Hepatocyte (in vitro differentiated cells): Measurements from ENCODE around the gene KDM4C. TPM values are rescaled to one million over a fixed set of nuclear protein-coding genes. Genes with fewer than 3 reads are reported as not detected.

Source experiments
- DNase-seq: peaks from one replicate; pipeline ENCODE4 v3.0.0-alpha.2; 2016; ENCODE audit warnings: low spot score
- H2AFZ ChIP-seq: fragments of 200-600 bp; sonication (generic); 2 replicates; pipeline ENCODE4 v1.6.0; 2016; ENCODE audit warnings: antibody characterized with exemption, mild to moderate bottlenecking
- H3K27ac ChIP-seq: fragments of 200-600 bp; sonication (generic); 2 replicates; pipeline ENCODE4 v1.5.1; 2016; ENCODE audit warnings: mild to moderate bottlenecking
- H3K27me3 ChIP-seq: fragments of 200-600 bp; sonication (generic); 2 replicates; pipeline ENCODE4 v1.6.1; 2016
- H3K36me3 ChIP-seq: fragments of 200-600 bp; sonication (generic); replicated peaks from 2 replicates; pipeline ENCODE4 v1.5.1; 2016; ENCODE audit warnings: low read depth; ENCODE audit not compliant: insufficient read depth
- H3K4me1 ChIP-seq: fragments of 200-600 bp; sonication (generic); 2 replicates; pipeline ENCODE4 v1.5.1; 2016; ENCODE audit warnings: mild to moderate bottlenecking, moderate library complexity; ENCODE audit not compliant: insufficient read depth
- H3K4me2 ChIP-seq: fragments of 200-600 bp; sonication (generic); 2 replicates; pipeline ENCODE4 v1.6.0; 2016
- H3K4me3 ChIP-seq: fragments of 200-600 bp; sonication (generic); 2 replicates; pipeline ENCODE4 v1.5.1; 2016; ENCODE audit warnings: mild to moderate bottlenecking
- H3K79me2 ChIP-seq: fragments of 200-600 bp; sonication (generic); 2 replicates; pipeline ENCODE4 v1.6.0; 2017; ENCODE audit warnings: mild to moderate bottlenecking
- H3K9me2 ChIP-seq: fragments of 200-600 bp; sonication (generic); replicated peaks from 2 replicates; pipeline ENCODE4 v1.6.0; 2017; ENCODE audit warnings: mild to moderate bottlenecking; ENCODE audit not compliant: insufficient read depth
- H3K9me3 ChIP-seq: fragments of 200-600 bp; sonication (generic); 2 replicates; pipeline ENCODE4 v1.5.1; 2016; ENCODE audit warnings: low read depth, mild to moderate bottlenecking
- H4K20me1 ChIP-seq: fragments of 200-600 bp; sonication (generic); 2 replicates; pipeline ENCODE4 v1.6.0; 2016; ENCODE audit warnings: mild to moderate bottlenecking; ENCODE audit not compliant: insufficient read depth, poor library complexity, severe bottlenecking
- CTCF ChIP-seq: fragments of 200-600 bp; sonication (generic); IDR thresholded peaks from 2 replicates; pipeline ENCODE4 v1.5.1; 2016; ENCODE audit warnings: antibody characterized with exemption, mild to moderate bottlenecking; ENCODE audit not compliant: poor library complexity
- EZH2 ChIP-seq: fragments of 200-600 bp; sonication (generic); IDR thresholded peaks from 2 replicates; pipeline ENCODE4 v1.6.1; 2016; ENCODE audit warnings: antibody characterized with exemption, mild to moderate bottlenecking, borderline replicate concordance
- EZH2phosphoT487 ChIP-seq: fragments of 200-600 bp; sonication (generic); IDR thresholded peaks from one replicate; pipeline ENCODE4 v1.6.1; 2018; ENCODE audit warnings: antibody characterized with exemption, mild to moderate bottlenecking, low read depth, moderate library complexity; ENCODE audit not compliant: unreplicated experiment, severe bottlenecking
- WGBS: methylation state at CpG from one replicate; pipeline ENCODE4 v1.1.6; 2016; ENCODE audit warnings: low lambda C conversion rate; ENCODE audit errors: missing lambda C conversion rate; 5-methylcytosine and 5-hydroxymethylcytosine counted together
- polyA plus RNA-seq: library from polyadenylated mRNA; unstranded; fragments of >200 nt; fragmentation: Nextera tagmentation; extraction: Ambion mirVana; gene quantifications from 2 replicates; pipeline ENCODE4 v1.2.1, GENCODE V29; 2016
- total RNA-seq: library from RNA; depleted of rRNA; stranded (reverse); fragments of >200 nt; gene quantifications from 2 replicates; pipeline ENCODE4 v1.2.3, GENCODE V29; 2014

The KDM4C gene
- total and polyA plus RNA-seq, 2 experiments from 2014 or later = 16.1 to 28.7 TPM

DNA sequence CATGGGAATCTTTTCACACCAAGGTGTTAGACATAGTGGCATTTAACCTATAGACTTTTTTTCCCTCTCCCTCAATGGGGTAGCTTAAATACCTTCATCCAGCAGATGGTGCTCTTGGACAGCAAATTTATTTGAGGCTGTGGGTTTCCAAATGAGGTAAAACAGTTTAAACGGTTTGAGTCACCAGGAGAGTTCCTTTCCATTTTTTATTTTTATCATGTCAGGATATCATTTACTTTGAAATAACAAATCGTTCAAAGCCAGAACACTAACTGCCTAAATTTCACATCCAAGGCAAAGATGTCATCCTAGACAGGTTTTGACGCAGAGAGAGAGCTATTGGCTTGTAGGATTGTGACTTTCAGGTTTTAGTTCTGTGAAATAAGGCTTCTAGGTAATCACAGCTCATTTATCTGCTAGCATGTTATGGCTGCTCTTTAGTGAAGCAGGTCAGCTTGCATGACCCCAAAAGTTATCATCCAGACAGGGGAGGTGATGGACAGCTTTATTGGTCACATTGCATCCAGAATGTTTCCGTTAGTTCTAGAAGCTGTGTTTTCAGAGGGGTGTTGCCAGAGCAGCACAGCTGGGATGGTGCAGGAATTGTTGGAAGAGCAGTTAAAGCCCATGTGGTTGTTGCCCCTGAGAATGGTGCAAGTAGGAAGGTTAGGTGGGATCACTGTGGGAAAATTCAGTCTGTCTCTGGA, 69.8 kb downstream of the KDM4C start:
- Histone ChIP-seq H3K4me2 (peak overlapping the region; percentile 23), H3K27me3 (no peaks in the 10 kb centered on the region), H3K9me2 (no peaks in the 10 kb centered on the region), H2AFZ (no peak overlapping the region), H3K36me3 (no peaks in the 10 kb centered on the region), H3K79me2 (no peaks in the 10 kb centered on the region), H3K27ac (no peak overlapping the region), H4K20me1 (peaks cover 4% of the 10 kb centered on the region), H3K4me3 (no peak overlapping the region), H3K9me3 (no peaks in the 10 kb centered on the region), H3K4me1 (no peaks in the 10 kb centered on the region)
- WGBS = 28% methylated on average over 4 of the region's 4 CpGs
- peak; percentile 73 for DNase-seq
- TF ChIP-seq EZH2 = no peak
- TF ChIP-seq CTCF = peak; percentile 79
- TF ChIP-seq EZH2phosphoT487 = no peak

DNA sequence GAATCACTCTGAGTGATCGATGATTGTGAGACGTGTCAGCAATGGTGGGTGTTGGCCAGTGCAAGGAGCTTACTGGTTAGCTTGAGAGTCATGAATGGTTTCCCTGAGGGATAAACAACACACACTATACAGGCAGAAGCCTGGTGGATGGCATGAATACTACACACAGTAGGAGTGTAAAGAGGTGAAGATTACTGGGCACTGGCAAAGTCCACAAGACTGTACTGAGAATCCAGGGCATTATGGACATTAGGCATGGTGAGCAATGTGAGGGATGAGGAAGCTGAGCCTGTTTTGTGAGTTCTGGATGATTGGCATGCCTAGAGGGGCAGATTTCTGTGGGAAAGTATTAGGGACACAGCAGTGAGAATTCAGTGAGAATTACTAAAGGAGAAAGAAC, 71.3 kb downstream of the KDM4C start:
- TF ChIP-seq CTCF (no peak), EZH2phosphoT487 (no peak), EZH2 (no peak)
- Histone ChIP-seq H3K4me3 (no peak overlapping the region), H3K36me3 (no peaks in the 10 kb centered on the region), H3K4me1 (no peaks in the 10 kb centered on the region), H3K79me2 (no peaks in the 10 kb centered on the region), H3K9me3 (no peaks in the 10 kb centered on the region), H2AFZ (no peak overlapping the region), H3K9me2 (no peaks in the 10 kb centered on the region), H3K27ac (no peak overlapping the region), H3K27me3 (no peaks in the 10 kb centered on the region), H3K4me2 (no peak overlapping the region), H4K20me1 (peaks cover 4% of the 10 kb centered on the region)
- 100% methylated on average over 2 of the region's 2 CpGs for WGBS
- no peak for DNase-seq

GRCh38 chr9:6829536-6829935, 71.8 kb downstream of the KDM4C start:
- Histone ChIP-seq H3K27me3 (no peaks in the 10 kb centered on the region), H3K4me3 (no peak overlapping the region), H2AFZ (no peak overlapping the region), H3K9me3 (no peaks in the 10 kb centered on the region), H3K27ac (no peak overlapping the region), H3K9me2 (no peaks in the 10 kb centered on the region), H3K79me2 (no peaks in the 10 kb centered on the region), H4K20me1 (peaks cover 4% of the 10 kb centered on the region), H3K4me1 (no peaks in the 10 kb centered on the region), H3K4me2 (no peak overlapping the region), H3K36me3 (no peaks in the 10 kb centered on the region)
- no peak for DNase-seq
- no peak for TF ChIP-seq EZH2
- TF ChIP-seq CTCF = no peak
- no peak for TF ChIP-seq EZH2phosphoT487
